ENCODE results near the gene LMAN1L. TPM values are rescaled to one million over a fixed set of nuclear protein-coding genes. Genes with fewer than 3 reads are reported as not detected.

LMAN1L gene
- total and polyA plus RNA-seq, 2 experiments from 2014 or later: not detected

GRCh38 chr15:74858369-74858740 lies 45.7 kb downstream of the LMAN1L start:
- H3K27ac ChIP-seq: no peak overlapping the region
- H3K4me1 ChIP-seq (ENCODE audit: insufficient read depth): peaks cover 6% of the 10 kb centered on the region
- H3F3A ChIP-seq (ENCODE audit: insufficient read depth): peaks cover 12% of the 10 kb centered on the region; the same call in 1 of the 2 replicates
- TF ChIP-seq EZH2 (IDR thresholded peaks at IDR 0.05; ENCODE audit: insufficient read depth, poor library complexity, severe bottlenecking) (no peak), EZH2phosphoT487 (IDR thresholded peaks at IDR 0.05; ENCODE audit: insufficient read depth, low read depth) (no peak)
- no peak overlapping the region for H3K4me2 ChIP-seq (ENCODE audit: unreplicated experiment)
- H4K20me1 ChIP-seq (ENCODE audit: insufficient read depth): 0 out of 2 replicates have a peak, but pooled peaks cover 3% of the 10 kb centered on the region
- H3K9ac ChIP-seq: no peak overlapping the region
- H3K36me3 ChIP-seq (ENCODE audit: low read depth): no peaks in the 10 kb centered on the region
- in situ Hi-C loops (cut with MboI): no loop called here
- 79 to 80% methylated on average over 4 of the region's 4 CpGs for WGBS, 2 experiments (ENCODE audit: low coverage in 1 of 2, low lambda C conversion rate in 2 of 2, missing lambda C conversion rate in 2 of 2)
- H2AFZ ChIP-seq: no peak overlapping the region
- H3K79me2 ChIP-seq (ENCODE audit: insufficient read depth): peaks cover 79% of the 10 kb centered on the region
- no peak overlapping the region for H3K4me3 ChIP-seq
- H3K9me3 ChIP-seq (ENCODE audit: low read depth): no peaks in the 10 kb centered on the region
- no peaks in the 10 kb centered on the region for H3K9me2 ChIP-seq (ENCODE audit: insufficient read depth)
- DNase-seq: no peak
- no peaks in the 10 kb centered on the region for H3K27me3 ChIP-seq (replicated peaks; ENCODE audit: insufficient read depth)

- peaks cover 28% of the 10 kb centered on the region; the same call in 1 of the 2 replicates for H3F3A ChIP-seq (ENCODE audit: insufficient read depth)
- H3K9me3 ChIP-seq (ENCODE audit: low read depth): no peaks in the 10 kb centered on the region
- TF ChIP-seq EZH2 (IDR thresholded peaks at IDR 0.05; ENCODE audit: insufficient read depth, poor library complexity, severe bottlenecking): no peak
- DNase-seq: peak; percentile 83
- in situ Hi-C loops (cut with MboI): no loop called here
- H3K27me3 ChIP-seq (replicated peaks; ENCODE audit: insufficient read depth): no peaks in the 10 kb centered on the region
- H4K20me1 ChIP-seq (ENCODE audit: insufficient read depth): peaks cover 9% of the 10 kb centered on the region; the same call in 1 of the 2 replicates
- H3K4me3 ChIP-seq: no peak overlapping the region
- H3K4me1 ChIP-seq (ENCODE audit: insufficient read depth): peaks cover 20% of the 10 kb centered on the region
- H3K4me2 ChIP-seq (ENCODE audit: unreplicated experiment): no peak overlapping the region
- H3K9ac ChIP-seq: no peak overlapping the region
- peaks cover 78% of the 10 kb centered on the region for H3K79me2 ChIP-seq (ENCODE audit: insufficient read depth)
- no peak overlapping the region for H2AFZ ChIP-seq
- H3K36me3 ChIP-seq (ENCODE audit: low read depth): no peaks in the 10 kb centered on the region
- H3K9me2 ChIP-seq (ENCODE audit: insufficient read depth): no peaks in the 10 kb centered on the region
- peak overlapping the region; percentile 49 for H3K27ac ChIP-seq
- WGBS, 2 experiments (ENCODE audit: low coverage in 1 of 2, low lambda C conversion rate in 2 of 2, missing lambda C conversion rate in 2 of 2): 66 to 67% methylated on average over 9 to 11 of the region's 11 CpGs
Observed at GRCh38 chr15:74863239-74864056, 50.8 kb downstream of the LMAN1L start.

GRCh38 chr15:74864296-74864695 lies 51.7 kb downstream of the LMAN1L start:
- no peaks in the 10 kb centered on the region for H3K9me2 ChIP-seq (ENCODE audit: insufficient read depth)
- no peaks in the 10 kb centered on the region for H3K36me3 ChIP-seq (ENCODE audit: low read depth)
- H3K27ac ChIP-seq: peak overlapping the region; percentile 49
- TF ChIP-seq EZH2phosphoT487 (IDR thresholded peaks at IDR 0.05; ENCODE audit: insufficient read depth, low read depth) (no peak), EZH2 (IDR thresholded peaks at IDR 0.05; ENCODE audit: insufficient read depth, poor library complexity, severe bottlenecking) (no peak)
- H3K4me1 ChIP-seq (ENCODE audit: insufficient read depth): peaks cover 21% of the 10 kb centered on the region
- H3K79me2 ChIP-seq (ENCODE audit: insufficient read depth): peaks cover 78% of the 10 kb centered on the region
- no peak overlapping the region for H2AFZ ChIP-seq
- 88 to 93% methylated on average over 6 of the region's 6 CpGs for WGBS, 2 experiments (ENCODE audit: low coverage in 1 of 2, low lambda C conversion rate in 2 of 2, missing lambda C conversion rate in 2 of 2)
- H3K9ac ChIP-seq: no peak overlapping the region
- no peaks in the 10 kb centered on the region for H3K9me3 ChIP-seq (ENCODE audit: low read depth)
- peaks cover 9% of the 10 kb centered on the region; the same call in 1 of the 2 replicates for H4K20me1 ChIP-seq (ENCODE audit: insufficient read depth)
- in situ Hi-C loops (cut with MboI): no loop called here
- peaks cover 29% of the 10 kb centered on the region; the same call in 1 of the 2 replicates for H3F3A ChIP-seq (ENCODE audit: insufficient read depth)
- DNase-seq: no peak
- no peak overlapping the region for H3K4me2 ChIP-seq (ENCODE audit: unreplicated experiment)
- no peak overlapping the region for H3K4me3 ChIP-seq
- H3K27me3 ChIP-seq (replicated peaks; ENCODE audit: insufficient read depth): no peaks in the 10 kb centered on the region

GRCh38 chr15:74865316-74865715 lies 52.7 kb downstream of the LMAN1L start:
- H3K4me3 ChIP-seq: no peak overlapping the region
- no peak for TF ChIP-seq EZH2phosphoT487 (IDR thresholded peaks at IDR 0.05; ENCODE audit: insufficient read depth, low read depth)
- peaks cover 9% of the 10 kb centered on the region; the same call in 1 of the 2 replicates for H4K20me1 ChIP-seq (ENCODE audit: insufficient read depth)

More at GRCh38 chr15:74865316-74865715, 52.7 kb downstream of the LMAN1L start:
- 67 to 80% methylated on average over 2 of the region's 2 CpGs for WGBS, 2 experiments (ENCODE audit: low coverage in 1 of 2, low lambda C conversion rate in 2 of 2, missing lambda C conversion rate in 2 of 2)
- Histone ChIP-seq H3K27me3 (replicated peaks; ENCODE audit: insufficient read depth) (no peaks in the 10 kb centered on the region), H3K4me2 (ENCODE audit: unreplicated experiment) (no peak overlapping the region), H3K79me2 (ENCODE audit: insufficient read depth) (peaks cover 78% of the 10 kb centered on the region), H3K9me2 (ENCODE audit: insufficient read depth) (no peaks in the 10 kb centered on the region), H3K4me1 (ENCODE audit: insufficient read depth) (peaks cover 31% of the 10 kb centered on the region), H2AFZ (no peak overlapping the region), H3K27ac (peak overlapping the region; percentile 65; the same call in 1 of the 2 replicates), H3K9me3 (ENCODE audit: low read depth) (no peaks in the 10 kb centered on the region), H3K36me3 (ENCODE audit: low read depth) (no peaks in the 10 kb centered on the region), H3K9ac (no peak overlapping the region), H3F3A (ENCODE audit: insufficient read depth) (peaks cover 36% of the 10 kb centered on the region; the same call in 1 of the 2 replicates)
- in situ Hi-C loops (cut with MboI): no loop called here
- DNase-seq: no peak

Data from GM23248 (cell line).